GM18505 (cell line): ENCODE results near the gene STK11IP.

Source experiments
- ATAC-seq: cut with Tn5 transposase; IDR thresholded peaks from one replicate; pipeline ENCODE4 v1.9.1; 2021; ENCODE audit not compliant: unreplicated experiment
- POLR2A ChIP-seq: IDR thresholded peaks from 4 replicates; pipeline ENCODE4 v1.6.1; 2011; ENCODE audit warnings: borderline replicate concordance; ENCODE audit not compliant: insufficient read depth, insufficient read length; ENCODE audit errors: extremely low read depth

Gene STK11IP

GRCh38 chr2:219559156-219559915 lies 38.3 kb upstream of the STK11IP start:
- no peak for TF ChIP-seq POLR2A
- ATAC-seq = no peak

- ATAC-seq = no peak
- TF ChIP-seq POLR2A = no peak
Measured at GRCh38 chr2:219560037-219560892, 37.4 kb upstream of the STK11IP start.

DNA sequence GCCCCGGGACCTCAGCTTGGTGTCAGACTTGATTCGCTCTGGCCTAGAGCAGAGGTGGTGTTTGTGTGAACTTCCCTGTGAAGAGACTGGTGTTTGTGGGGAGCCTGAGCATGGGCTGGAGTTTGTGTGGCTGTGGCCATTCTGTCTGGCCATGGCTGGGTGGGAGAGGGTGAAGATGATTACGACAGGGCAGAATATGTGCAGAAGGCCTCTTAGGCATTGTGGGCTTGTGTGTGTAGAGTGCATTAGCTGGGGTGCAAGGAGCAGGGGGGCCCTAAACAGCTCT lies 36.8 kb upstream of the STK11IP start:
- no peak for TF ChIP-seq POLR2A

DNA sequence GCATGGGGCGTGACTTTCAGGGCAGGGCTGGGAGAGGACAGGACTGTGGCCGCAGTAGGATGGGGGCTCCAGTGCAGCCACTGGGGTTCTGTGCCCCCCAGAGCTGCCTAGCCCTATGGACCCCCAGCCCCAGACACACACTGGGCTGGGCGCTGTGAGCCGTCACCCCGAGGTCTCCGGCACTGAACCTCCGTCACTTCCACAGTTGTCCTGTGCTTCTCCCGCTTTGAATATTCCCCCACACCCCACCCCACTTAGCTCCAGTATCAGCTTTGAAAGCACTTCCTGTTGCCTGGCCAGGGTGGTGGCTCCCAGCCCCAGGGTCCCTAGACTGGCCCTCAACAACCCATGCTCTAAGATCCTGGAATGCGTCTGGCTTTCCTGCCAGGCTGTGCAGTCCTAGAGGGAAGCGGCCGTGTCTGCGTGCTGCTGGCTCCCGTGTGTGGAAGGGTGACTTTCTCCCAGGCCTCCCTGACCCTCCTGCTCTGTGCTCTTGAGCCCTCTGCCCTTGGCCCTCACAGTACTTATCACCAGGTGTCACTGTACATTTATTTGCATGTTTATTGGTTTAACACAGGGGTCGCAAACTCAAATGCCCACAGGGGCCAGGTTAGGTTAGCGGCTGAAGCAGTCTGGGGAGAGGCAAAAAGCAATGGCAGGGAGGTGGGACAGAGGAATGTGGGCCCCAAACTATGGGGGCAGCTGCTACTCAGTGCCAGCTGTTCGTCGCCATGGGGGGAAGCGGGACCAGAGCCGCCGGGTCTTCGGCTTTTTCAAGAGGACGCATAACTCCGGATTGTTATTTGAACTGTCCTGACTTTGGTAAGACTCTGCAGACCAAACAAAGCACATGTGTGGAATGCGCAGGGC lies 36.2 kb upstream of the STK11IP start:
- ATAC-seq = no peak
- no peak for TF ChIP-seq POLR2A

More for the DNA sequence above, 36.8 kb upstream of the STK11IP start:
- no peak for ATAC-seq

GRCh38 chr2:219562049-219563020 lies 35.3 kb upstream of the STK11IP start:
- no peak for TF ChIP-seq POLR2A
- no peak for ATAC-seq

GRCh38 chr2:219563271-219563928 lies 34.3 kb upstream of the STK11IP start:
- no peak for TF ChIP-seq POLR2A
- ATAC-seq = no peak

DNA sequence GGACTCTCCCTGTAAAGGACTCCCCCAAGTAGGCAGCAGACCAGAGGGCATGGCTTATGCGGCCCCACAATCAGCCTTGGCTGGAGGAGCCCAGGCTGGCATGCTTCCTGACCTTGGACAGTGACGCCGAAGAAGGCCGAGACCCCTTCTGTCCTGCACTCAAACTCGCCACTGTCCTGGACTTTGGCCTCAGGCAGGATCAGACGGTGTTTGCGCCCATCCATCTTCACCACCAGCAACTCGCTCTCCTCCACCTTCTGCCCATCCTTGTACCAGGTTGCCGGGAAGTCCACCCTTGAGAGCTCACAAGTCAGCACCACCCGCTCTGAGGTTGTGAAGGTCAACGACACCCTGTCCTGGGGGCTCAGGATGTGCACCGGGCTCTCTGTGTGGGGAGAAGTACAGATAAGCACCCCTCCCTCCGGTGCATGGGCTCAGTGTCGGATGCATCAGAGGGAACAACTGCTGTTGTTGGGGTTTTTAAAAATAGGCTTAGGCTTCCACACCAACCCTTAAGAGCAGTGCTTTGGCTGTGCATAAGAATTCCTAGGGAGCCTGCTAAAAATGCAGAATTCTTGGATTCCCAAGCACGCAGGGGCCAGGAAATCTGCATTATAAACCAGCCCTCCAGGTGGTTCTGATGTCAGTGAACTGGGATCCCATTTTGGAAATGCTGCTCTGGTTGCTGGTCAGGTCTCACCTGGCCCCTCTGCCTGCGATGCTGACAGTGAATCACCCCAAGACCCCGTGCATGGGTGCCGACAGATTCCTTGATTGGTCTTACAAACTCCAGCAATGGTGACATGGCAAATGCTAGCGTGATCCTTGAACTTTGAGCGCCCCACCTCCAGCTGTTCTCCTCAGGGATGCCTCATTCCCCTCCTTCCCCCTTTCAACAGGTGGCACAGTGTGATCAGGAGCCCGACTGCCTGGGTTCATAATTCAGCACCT lies 32.3 kb upstream of the STK11IP start:
- no peak for TF ChIP-seq POLR2A
- no peak for ATAC-seq

DNA sequence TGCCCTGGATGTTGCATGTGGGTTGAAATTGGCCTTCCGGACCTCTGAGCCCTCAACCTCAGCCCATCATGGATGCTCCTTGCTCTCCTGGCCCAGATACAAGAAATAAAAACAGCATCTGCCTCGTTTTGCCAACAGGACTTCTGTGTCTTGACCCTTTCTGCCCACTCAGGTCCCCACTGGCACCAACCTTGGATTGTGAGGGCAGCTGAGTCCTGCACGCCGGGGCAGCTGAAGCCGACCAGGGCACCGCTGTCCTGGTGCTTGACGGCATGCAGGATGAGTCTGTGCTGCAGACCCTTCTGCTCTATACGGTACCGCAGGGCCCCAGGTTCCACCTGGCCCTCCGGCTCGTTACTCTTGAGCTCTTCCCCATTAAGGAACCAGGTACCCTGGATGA lies 31.0 kb upstream of the STK11IP start:
- no peak for ATAC-seq
- TF ChIP-seq POLR2A = no peak

- ATAC-seq = no peak
- no peak for TF ChIP-seq POLR2A
Measured at GRCh38 chr2:219567131-219567530, 30.5 kb upstream of the STK11IP start.

DNA sequence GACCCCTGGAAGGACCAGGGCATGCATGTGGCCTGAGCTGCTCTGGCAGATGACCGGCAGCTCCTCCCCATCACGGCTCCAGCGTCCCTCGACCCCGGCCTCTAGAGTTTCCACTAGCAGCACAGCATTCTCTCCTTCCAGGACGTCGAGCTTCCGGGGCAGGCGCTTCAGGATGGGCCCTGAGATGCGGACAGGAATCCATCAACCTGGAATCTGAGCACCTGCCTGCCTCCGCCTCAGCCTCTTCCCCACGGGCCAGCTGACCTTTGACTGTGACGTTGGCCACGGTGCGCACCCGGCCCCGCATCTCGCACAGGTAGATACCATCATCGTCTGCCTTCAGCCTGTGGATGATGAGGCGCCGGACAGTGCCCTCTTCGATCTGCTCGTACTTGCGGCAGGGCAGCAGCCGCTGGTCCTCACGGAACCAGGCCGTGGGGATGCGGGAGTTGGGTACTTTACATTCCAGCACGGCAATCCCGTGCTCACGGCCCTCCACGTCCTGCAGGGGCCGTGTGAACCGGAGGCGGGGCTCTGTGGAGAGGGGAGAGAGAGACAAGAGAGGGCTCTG lies 29.8 kb upstream of the STK11IP start:
- no peak for ATAC-seq
- TF ChIP-seq POLR2A = no peak

DNA sequence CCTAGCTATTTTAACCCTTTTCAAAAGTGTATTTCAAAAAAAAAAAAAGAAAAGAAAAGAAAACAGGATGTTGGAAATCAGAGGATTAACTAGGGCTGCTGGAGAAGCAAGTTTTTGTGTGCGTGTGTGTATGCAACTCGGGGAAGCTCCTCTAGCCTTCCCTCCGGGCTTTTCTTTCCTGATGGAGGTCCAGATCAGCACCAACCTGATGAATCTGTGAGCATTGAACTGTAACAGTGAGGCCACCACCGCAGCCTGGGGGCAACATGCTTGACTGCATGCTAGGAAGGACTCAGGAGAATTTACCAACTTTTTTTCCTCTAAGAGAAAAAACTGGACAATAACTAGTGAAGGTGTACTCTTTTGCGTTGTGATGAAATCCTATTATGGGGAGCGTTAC lies 28.6 kb upstream of the STK11IP start:
- no peak for TF ChIP-seq POLR2A
- no peak for ATAC-seq
